CD4-positive, alpha-beta T cell treated with Interleukin-17A for 4 hours (primary cell): ENCODE results near the gene EEA1.
A peak's percentile ranks its signal among the peaks of the same experiment; 100 is the strongest.

Source experiments
- DNase-seq: peaks from one replicate; pipeline ENCODE4 v3.0.0-alpha.2; 2020; ENCODE audit warnings: mixed read lengths

The EEA1 gene

DNA sequence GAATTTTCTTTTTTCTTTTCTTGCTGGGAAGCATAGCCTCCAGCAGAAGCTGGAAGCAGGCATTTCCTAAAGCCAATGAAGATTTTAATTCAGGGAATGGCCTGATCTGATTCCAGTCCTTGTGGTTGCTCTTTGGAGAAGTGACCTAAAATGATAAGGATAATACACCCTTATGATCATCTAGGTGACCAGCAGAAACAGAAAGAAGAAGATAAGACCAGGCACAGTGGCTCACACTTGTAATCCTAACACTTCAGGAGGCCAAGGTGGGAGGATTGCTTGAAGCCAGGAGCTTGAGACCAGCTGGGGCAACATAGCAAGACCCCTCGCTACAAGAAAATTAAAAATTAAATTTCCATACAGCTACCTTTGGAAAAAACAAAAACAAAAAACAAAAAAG, 51.2 kb downstream of the EEA1 start:
- DNase-seq, result no peak

GRCh38 chr12:92876496-92876895, 52.6 kb downstream of the EEA1 start:
- no peak for DNase-seq

- DNase-seq, result no peak
Measured at GRCh38 chr12:92871116-92871515, 58.0 kb downstream of the EEA1 start.

DNA sequence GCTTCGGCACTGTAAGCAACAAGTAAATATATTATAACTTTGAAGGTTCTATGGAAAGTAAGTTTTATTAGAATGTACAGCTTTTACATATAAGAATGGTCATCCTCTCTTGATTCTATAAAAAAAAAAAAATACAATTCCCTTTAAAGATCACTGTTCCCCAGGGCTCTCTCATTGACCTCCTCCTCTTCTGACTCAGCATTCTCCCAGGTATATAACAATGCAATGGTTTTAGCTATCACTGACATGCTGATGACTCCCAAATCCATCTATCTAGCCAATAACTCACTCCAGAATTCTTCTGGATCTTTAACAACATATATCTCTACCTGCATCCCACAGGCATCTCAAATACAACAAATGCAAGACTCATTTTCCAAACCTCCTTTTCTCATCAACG, 62.7 kb downstream of the EEA1 start:
- DNase-seq, result no peak

- no peak for DNase-seq
Measured at GRCh38 chr12:92863251-92863650, 65.8 kb downstream of the EEA1 start.

DNA sequence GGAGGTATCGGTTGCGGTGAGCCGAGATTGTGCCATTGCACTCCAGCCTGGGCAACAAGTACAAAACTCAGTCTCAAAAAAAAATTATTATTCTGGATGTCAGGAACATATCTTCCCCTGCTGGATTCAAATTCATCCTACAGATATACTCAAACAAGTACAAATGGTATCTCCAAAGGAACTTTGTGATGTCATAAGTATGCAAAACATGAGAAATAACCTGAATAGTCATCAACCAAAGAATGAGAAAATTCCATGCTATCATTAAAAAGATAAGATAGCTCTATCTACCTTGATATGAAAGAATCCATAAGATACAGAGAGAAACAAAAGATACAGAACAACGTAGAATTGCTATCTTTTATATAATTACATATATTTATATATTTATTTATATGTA, 67.7 kb downstream of the EEA1 start:
- DNase-seq, result no peak

DNA sequence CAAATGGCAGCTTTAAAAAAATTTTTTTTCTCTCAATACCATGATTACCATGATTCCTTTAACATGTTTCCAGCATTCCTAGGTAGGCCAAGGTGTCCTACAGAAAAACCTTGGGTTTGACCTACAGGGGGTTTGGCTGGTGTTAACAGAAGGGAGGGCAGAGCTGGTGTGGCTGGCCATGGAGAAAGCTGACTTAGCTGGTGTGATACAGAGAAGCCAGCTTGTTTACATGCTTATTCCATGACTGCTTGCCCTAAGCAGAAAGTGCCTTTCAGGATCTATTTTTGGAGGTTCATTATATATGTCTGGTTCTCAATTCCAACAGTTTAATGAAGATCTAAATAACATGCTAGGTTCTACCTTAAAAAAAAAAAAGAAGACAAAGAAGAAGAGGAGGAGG, 68.6 kb downstream of the EEA1 start:
- no peak for DNase-seq

GRCh38 chr12:92859650-92860386, 69.3 kb downstream of the EEA1 start:
- DNase-seq, result no peak

- no peak for DNase-seq
Measured at GRCh38 chr12:92857818-92858217, 71.3 kb downstream of the EEA1 start.

GRCh38 chr12:92854344-92854743, 74.8 kb downstream of the EEA1 start:
- no peak for DNase-seq

GRCh38 chr12:92848740-92849139, 80.4 kb downstream of the EEA1 start:
- no peak for DNase-seq

DNA sequence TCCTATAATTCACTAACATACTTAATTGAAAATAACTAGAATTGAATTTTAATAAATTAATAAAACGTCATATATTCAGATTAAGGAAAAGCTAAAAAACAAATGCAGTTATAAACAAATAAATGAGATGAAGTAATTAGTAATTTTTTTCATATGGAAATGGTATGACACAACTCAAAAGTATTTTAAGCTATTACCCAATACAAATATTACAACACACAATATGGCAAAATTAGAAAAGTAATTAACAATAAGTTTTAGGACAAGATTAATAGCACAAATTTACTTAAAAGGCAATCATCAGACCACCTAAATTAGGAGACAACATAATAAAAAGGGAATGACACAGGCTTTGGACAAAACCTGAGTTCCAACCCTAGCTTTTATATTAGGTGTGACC, 81.7 kb downstream of the EEA1 start:
- DNase-seq, result no peak

- no peak for DNase-seq
Measured at GRCh38 chr12:92845329-92845728, 83.8 kb downstream of the EEA1 start.

- DNase-seq, result no peak
Measured at GRCh38 chr12:92844151-92844763, 84.8 kb downstream of the EEA1 start.

GRCh38 chr12:92829686-92830282, 99.3 kb downstream of the EEA1 start:
- DNase-seq, result no peak

GRCh38 chr12:92828565-92828964, 100.5 kb downstream of the EEA1 start:
- no peak for DNase-seq

GRCh38 chr12:92827836-92828431, 101.2 kb downstream of the EEA1 start:
- DNase-seq, result peak; percentile 52

GRCh38 chr12:92821142-92821541, 108.0 kb downstream of the EEA1 start:
- DNase-seq, result no peak

GRCh38 chr12:92814584-92814983, 114.5 kb downstream of the EEA1 start:
- no peak for DNase-seq

- no peak for DNase-seq
Measured at GRCh38 chr12:92810370-92810769, 118.7 kb downstream of the EEA1 start.

GRCh38 chr12:92803903-92804302, 125.2 kb downstream of the EEA1 start:
- DNase-seq, result no peak

DNA sequence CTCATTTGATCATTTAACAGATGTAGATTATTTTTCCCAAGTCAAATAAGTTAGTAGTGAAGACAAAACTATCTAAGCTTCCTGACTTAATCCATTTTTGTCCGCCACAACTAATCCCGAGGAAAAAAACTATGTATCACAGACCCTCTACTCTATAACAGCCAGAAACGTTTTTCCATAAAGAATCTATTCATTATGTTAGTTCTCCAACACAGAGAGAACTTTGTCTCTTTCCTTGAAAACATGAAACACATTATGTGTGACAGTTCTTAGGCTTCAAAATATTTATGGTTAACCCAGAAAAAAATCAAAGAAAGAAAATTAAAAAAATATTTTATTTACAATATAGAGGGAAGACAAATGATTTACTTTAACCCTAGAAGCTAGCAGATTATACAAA, 126.2 kb downstream of the EEA1 start:
- DNase-seq, result no peak

DNA sequence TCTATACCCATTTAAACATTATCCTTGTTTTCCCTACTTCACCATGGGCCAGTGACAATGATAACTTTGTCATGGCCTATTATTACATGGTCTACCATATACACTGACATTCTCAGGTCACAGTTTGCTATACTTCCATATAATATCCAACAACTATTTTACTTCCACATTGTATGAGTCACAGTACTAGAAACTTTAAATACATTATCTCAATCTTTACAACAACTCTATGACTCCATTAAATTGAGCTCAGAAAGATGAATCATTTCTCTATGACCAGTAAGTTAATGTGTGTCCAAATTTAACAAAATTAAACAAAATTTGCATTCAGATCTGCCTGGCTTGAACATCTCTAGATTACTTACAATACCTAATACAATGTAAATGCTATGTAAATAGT, 132.4 kb downstream of the EEA1 start:
- DNase-seq, result no peak

DNA sequence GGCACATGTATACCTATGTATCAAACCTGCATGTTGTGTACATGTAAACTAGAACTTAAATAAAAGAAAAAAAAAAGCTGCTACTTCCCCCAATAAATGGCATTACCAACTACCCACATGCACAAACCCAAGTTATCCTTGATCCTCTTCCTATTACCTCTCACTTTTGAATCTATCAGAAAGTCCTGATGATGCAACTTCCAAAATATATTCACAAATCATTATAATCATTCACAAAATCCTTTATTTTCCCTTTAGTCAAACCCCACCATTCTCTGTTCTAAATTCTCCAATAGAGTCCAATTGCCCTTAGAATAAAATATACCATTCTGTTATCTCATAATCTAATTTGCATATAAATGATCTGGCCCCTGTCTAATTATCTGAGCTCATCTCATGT, 134.3 kb downstream of the EEA1 start:
- no peak for DNase-seq
